RWPE1 (cell line): ENCODE measurements around the gene TSPAN18.

Source experiments
- CTCF ChIA-PET: fragments of 350-600 bp; sonication (Branson Sonifier 250); formaldehyde crosslinking; extraction: SDS; loops from one replicate; lab custom pipeline; 2021; lab: Yijun Ruan, JAX
- POLR2A ChIA-PET: fragments of 400-600 bp; formaldehyde crosslinking; extraction: SDS; loops from one replicate; lab custom pipeline; 2020; ENCODE audit warnings: antibody characterized with exemption; ENCODE audit not compliant: low non-redundant PET; lab: Yijun Ruan, JAX
- DNase-seq: peaks from one replicate; pipeline ENCODE4 v3.0.0; 2012; ENCODE audit warnings: low spot score
- H3K27ac ChIP-seq: fragments of 450-650 bp; 2 replicates; pipeline ENCODE4 v1.5.1; 2017
- CTCF ChIP-seq: fragments of 450-650 bp; conservative IDR thresholded peaks from 2 replicates; pipeline ENCODE4 v1.5.1; 2017; ENCODE audit warnings: low read depth, mild to moderate bottlenecking

The TSPAN18 gene

GRCh38 chr11:44852159-44852747 lies 125.5 kb downstream of the TSPAN18 start:
- H3K27ac ChIP-seq, result no peak overlapping the region
- no peak for DNase-seq
- CTCF ChIA-PET, result interaction anchor here (0.5 to 0.7 kb wide), 2 partner anchors 19 to 219 kb away, joined by 3 read pairs; no protein-coding TSS in a partner anchor
- TF ChIP-seq CTCF, result no peak
- POLR2A ChIA-PET, result no interaction called here

- ChIA-PET POLR2A (no interaction called here), CTCF (interaction anchor here (0.5 to 0.7 kb wide), 2 partner anchors 18 to 219 kb away, joined by 3 read pairs; no protein-coding TSS in a partner anchor)
- no peak for TF ChIP-seq CTCF
- no peak overlapping the region for H3K27ac ChIP-seq
- no peak for DNase-seq
These were observed 126.2 kb downstream of the TSPAN18 start for GRCh38 chr11:44852952-44853351.

GRCh38 chr11:44853666-44854065 lies 126.9 kb downstream of the TSPAN18 start:
- CTCF ChIA-PET, result no interaction called here
- no peak for TF ChIP-seq CTCF
- H3K27ac ChIP-seq, result no peak overlapping the region
- DNase-seq, result no peak
- POLR2A ChIA-PET, result no interaction called here

- no peak for TF ChIP-seq CTCF
- DNase-seq, result no peak
- POLR2A ChIA-PET, result no interaction called here
- no peak overlapping the region for H3K27ac ChIP-seq
- CTCF ChIA-PET, result no interaction called here
These were observed 127.3 kb downstream of the TSPAN18 start for GRCh38 chr11:44854086-44854485.

- ChIA-PET CTCF (no interaction called here), POLR2A (no interaction called here)
- no peak overlapping the region for H3K27ac ChIP-seq
- no peak for TF ChIP-seq CTCF
- DNase-seq, result no peak
These were observed 128.2 kb downstream of the TSPAN18 start for GRCh38 chr11:44854741-44855492.

- ChIA-PET POLR2A (no interaction called here), CTCF (no interaction called here)
- no peak for DNase-seq
- H3K27ac ChIP-seq, result no peak overlapping the region
- no peak for TF ChIP-seq CTCF
These were observed 128.7 kb downstream of the TSPAN18 start for GRCh38 chr11:44855493-44855849.
